Smooth muscle cell of the brain vasculature (primary cell): ENCODE data around the gene IL32.

ENCODE experiments used
- DNase-seq: peaks from one replicate; pipeline ENCODE4 v3.0.0-alpha.2; 2012; ENCODE audit warnings: low read depth, low spot score

Gene IL32, protein sequence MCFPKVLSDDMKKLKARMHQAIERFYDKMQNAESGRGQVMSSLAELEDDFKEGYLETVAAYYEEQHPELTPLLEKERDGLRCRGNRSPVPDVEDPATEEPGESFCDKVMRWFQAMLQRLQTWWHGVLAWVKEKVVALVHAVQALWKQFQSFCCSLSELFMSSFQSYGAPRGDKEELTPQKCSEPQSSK

GRCh38 chr16:3065069-3065741 is at the start of gene IL32:
Gene IL32 (plus strand): TSS chr16:3065640. CDS start chr16:3065812, 172 bp downstream.
- no peak for DNase-seq

DNA sequence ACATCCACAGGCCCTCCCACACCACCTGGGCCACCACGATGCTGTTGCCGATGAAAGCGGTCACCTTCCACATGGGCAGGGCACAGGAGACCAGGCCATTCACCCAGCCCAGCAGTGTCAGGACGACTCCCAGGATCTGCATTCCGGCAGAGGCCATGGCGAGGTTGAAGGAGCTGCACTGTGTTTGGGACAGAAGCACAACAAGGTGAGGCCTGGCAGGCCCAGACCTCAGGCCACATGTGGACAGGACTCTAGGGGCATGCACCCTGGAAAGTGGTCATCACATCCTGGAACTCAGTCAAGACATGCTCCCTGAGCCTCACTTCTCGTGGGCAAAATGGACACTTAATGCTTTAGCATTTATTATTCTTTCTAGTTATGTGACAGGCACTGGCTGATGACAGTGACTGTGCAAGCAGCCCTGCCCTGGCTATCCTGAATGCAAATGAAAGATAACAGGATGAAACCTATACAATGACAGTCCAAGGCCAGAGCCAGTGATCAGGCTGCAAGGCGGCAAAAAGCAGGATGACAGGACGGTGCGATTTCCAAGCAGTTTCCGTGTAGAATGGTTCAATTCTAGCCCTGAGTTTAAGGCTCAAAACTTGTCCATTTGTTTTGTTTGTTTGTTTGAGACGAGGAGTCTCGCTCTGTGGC is 49.4 kb upstream of the IL32 start:
- DNase-seq: no peak

DNA sequence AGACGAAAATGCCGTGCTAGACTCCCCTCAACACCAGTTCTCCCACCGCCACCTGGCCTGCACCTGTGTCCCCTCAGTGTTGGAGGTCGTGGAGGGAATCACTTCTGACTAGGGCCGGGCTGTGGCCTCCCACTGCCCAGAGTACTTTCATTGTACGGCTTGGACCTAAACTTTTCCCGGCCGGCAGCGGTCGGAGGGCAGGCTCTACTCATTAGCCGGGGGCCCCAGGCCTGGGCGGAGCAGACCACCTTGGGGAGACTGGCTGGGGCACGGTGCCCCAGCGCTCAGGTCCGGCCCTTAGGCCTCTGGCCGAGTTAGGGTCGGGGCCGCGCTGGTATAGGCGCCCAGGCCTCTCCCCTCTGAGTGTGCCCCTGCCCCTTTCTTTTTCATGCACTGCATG is 48.1 kb upstream of the IL32 start:
- no peak for DNase-seq

DNA sequence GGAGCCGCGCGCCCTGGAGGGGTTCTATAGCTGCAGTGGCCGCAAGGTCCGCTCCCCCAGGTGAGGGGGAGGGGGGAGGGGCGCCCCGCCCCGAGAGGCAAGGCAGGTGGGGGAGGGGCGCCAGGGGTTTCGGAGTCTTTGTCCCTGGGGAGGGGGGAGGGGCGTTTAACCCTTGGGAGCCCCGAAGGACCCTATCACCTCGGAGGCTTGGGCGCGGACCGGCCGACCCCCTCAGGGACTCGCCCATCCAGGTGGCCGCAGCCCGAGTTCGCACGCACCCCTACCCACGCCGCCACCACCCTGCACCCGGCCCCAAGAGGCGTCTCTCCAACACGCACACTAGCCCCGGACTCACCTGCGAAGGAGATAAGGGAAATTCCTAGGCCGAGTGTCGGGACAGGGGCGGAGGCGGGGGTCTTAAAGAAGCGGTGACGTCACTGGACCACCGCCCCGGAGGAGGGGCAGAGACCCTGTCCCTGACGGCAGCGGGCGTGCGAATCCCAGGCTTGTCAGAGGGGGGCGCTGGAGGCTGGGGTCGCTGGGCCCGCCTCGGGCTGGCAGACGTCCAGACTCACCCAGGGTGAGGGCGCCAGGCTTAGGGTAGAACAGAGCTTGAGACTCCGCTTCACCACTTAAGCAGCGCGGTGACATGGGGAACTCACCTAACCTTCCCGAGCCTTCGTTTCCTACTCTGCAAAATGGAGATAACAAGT is 47.5 kb upstream of the IL32 start, which contains the start of gene CLDN6:
CLDN6 (minus strand) TSS at position 390 of the 713 bp plus-strand sequence. CDS start 2,162 bp downstream, outside the sequence.
- no peak for DNase-seq

- no peak for DNase-seq
Measured at GRCh38 chr16:3019594-3020246, 45.7 kb upstream of the IL32 start.

GRCh38 chr16:3020247-3020603 is 45.2 kb upstream of the IL32 start, which contains the start of gene TNFRSF12A:
Gene TNFRSF12A (plus strand): TSS chr16:3020368. CDS start chr16:3020398, 30 bp downstream.
- DNase-seq: peak; percentile 20

GRCh38 chr16:3020604-3021448 is 44.6 kb upstream of the IL32 start:
- DNase-seq: peak; percentile 31

- peak; percentile 93 for DNase-seq
Measured at GRCh38 chr16:3021449-3022207, 43.8 kb upstream of the IL32 start.

DNA sequence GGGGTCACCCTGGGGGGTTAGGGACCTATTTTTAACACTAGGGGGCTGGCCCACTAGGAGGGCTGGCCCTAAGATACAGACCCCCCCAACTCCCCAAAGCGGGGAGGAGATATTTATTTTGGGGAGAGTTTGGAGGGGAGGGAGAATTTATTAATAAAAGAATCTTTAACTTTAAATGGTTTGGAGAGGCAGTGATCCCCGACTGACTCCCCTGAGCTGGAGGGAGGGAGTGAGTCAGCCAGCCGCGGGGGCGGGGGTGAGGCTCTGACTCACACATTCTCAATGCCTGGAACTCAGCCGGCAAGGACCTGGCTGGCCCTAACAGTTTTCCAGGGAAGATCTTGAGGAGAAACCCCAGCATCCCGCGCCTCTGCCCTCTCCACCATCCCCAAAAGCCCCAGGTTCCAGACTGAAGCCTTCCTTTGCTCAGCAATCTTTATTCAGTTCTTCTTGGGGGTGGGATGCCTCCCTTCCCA is 43.2 kb upstream of the IL32 start:
- peak; percentile 91 for DNase-seq

- no peak for DNase-seq
Measured at GRCh38 chr16:3022684-3023414, 42.6 kb upstream of the IL32 start.

DNA sequence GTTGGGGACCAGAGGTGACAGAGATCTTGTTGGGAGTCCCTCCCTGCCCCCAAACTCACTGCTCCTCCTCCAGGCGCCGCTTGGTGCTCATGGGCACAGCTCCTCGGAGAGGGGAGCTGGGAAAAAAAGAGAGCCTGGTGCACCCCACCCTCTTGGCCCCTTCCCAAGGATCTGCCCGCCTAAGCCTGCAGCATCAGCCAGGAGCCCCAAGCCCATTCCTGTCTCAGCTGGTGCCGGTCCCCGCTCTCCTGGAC is 42.1 kb upstream of the IL32 start:
- no peak for DNase-seq

DNA sequence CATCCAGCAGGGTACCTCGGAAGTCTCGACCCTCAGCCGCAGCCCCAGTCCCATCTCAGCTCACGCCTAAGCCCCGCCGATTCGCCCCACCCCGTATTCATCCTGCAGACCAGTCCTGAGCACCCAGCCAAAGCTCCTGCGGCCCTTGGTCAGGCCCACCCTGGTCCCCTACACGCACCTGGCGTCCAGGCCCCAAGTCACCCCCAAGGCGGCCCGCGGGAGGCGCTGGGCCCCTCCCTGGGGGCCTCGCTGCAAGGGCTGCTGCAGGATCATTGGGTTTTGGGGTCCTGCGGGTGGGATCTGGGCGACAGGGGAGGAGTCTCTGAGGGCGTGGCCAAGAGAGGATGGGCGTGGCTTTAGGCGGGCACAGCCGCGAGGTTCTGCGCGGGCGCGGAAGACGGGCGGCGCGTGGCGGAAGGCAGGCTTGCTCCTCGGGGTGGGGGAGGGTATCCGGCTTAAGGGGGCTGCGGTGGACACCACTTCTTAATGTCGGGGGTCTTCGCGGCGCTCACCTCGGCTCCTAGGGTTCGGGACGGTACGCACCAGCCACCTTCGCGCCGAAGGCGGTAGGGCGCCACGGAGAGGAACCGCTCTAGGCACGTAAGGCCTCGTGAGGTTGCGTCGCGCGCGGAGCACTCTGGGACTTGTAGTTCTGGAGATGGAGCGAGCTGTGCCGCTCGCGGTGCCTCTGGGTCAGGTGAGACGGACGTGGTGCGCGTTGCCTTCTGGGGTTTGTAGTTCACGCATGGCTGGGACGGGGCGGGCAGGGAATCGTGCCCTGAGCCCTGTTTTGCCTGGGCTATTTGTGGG is 41.6 kb upstream of the IL32 start, which contains the start of the genes HCFC1R1 and THOC6:
HCFC1R1 (minus strand) TSS at position 274 of the 810 bp plus-strand sequence; CDS start at position 273, 1 bp downstream.
THOC6 (plus strand) TSS at position 367 of the 810 bp plus-strand sequence; CDS start at position 659, 292 bp downstream.
- DNase-seq: peak; percentile 97

GRCh38 chr16:3025032-3026002 is 40.1 kb upstream of the IL32 start:
- no peak for DNase-seq

GRCh38 chr16:3026003-3026378 is 39.4 kb upstream of the IL32 start:
- no peak for DNase-seq

GRCh38 chr16:3026609-3027488 is 38.6 kb upstream of the IL32 start:
- no peak for DNase-seq

DNA sequence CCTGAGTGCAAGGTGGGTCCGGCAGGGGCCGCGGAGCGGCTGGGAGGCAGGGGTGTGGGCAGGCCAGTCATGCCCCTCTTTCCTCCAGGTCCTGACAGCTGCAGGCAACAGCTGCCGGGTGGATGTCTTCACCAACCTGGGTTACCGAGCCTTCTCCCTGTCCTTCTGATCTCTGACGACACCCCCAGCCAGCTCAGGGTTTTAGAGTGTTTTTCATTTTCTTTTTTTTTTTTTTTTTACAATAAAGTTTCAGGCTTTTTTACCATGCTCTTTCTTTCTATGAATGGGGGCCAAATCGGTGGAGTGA is 38.0 kb upstream of the IL32 start:
- no peak for DNase-seq
